ENCODE measurements around the gene GCNT4.

GCNT4 gene

GRCh38 chr5:75010838-75011237 is 41.5 kb downstream of the GCNT4 start:
- DNase-seq, result no peak

- no peak for DNase-seq
These were observed 42.6 kb downstream of the GCNT4 start for GRCh38 chr5:75009556-75010345.

GRCh38 chr5:75006865-75007822 is 45.2 kb downstream of the GCNT4 start:
- no peak for DNase-seq

- no peak for DNase-seq
These were observed 46.8 kb downstream of the GCNT4 start for GRCh38 chr5:75005561-75005960.

All from NCI-H1436 (cell line).